HG03575 (cell line): Measurements from ENCODE around the gene PPCDC.
A peak's percentile ranks its signal among the peaks of the same experiment; 100 is the strongest.

ENCODE experiments used
- ATAC-seq: cut with Tn5 transposase; IDR thresholded peaks from one replicate; pipeline ENCODE4 v1.9.1; 2021; ENCODE audit not compliant: unreplicated experiment, insufficient number of reproducible peaks, low FRiP score; ENCODE audit errors: extremely low read depth

The PPCDC gene

GRCh38 chr15:75008221-75008625 is 15.2 kb upstream of the PPCDC start:
- no peak for ATAC-seq

- ATAC-seq = peak; percentile 74
These were observed 14.6 kb upstream of the PPCDC start for GRCh38 chr15:75008629-75009326.

GRCh38 chr15:75016431-75016830 is 7.0 kb upstream of the PPCDC start:
- no peak for ATAC-seq

- no peak for ATAC-seq
These were observed 3.5 kb upstream of the PPCDC start for GRCh38 chr15:75019916-75020315.

GRCh38 chr15:75021341-75021740 is 2.0 kb upstream of the PPCDC start:
- ATAC-seq = no peak

GRCh38 chr15:75022783-75023180 is 608 bp upstream of the PPCDC start:
- ATAC-seq = no peak

- no peak for ATAC-seq
These were observed 664 bp downstream of the PPCDC start for GRCh38 chr15:75023872-75024636.

- no peak for ATAC-seq
These were observed 1.7 kb downstream of the PPCDC start for GRCh38 chr15:75025107-75025506.

- ATAC-seq = no peak
These were observed 2.3 kb downstream of the PPCDC start for GRCh38 chr15:75025548-75026260.

- no peak for ATAC-seq
These were observed 4.2 kb downstream of the PPCDC start for GRCh38 chr15:75027551-75027950.

GRCh38 chr15:75028991-75029377 is 5.6 kb downstream of the PPCDC start:
- no peak for ATAC-seq

GRCh38 chr15:75029378-75030022 is 6.1 kb downstream of the PPCDC start:
- ATAC-seq = no peak

- ATAC-seq = no peak
These were observed 6.6 kb downstream of the PPCDC start for GRCh38 chr15:75030023-75030413.

- ATAC-seq = no peak
These were observed 7.0 kb downstream of the PPCDC start for GRCh38 chr15:75030424-75030823.

- ATAC-seq = no peak
These were observed 8.5 kb downstream of the PPCDC start for GRCh38 chr15:75031848-75032247.

- no peak for ATAC-seq
These were observed 9.0 kb downstream of the PPCDC start for GRCh38 chr15:75032395-75032794.

- ATAC-seq = no peak
These were observed 10.4 kb downstream of the PPCDC start for GRCh38 chr15:75033809-75034208.

- ATAC-seq = no peak
These were observed 11.2 kb downstream of the PPCDC start for GRCh38 chr15:75034615-75035014.

GRCh38 chr15:75036212-75036616 is 12.8 kb downstream of the PPCDC start:
- ATAC-seq = no peak

GRCh38 chr15:75037685-75038084 is 14.3 kb downstream of the PPCDC start:
- ATAC-seq = no peak
